ENCODE results near the gene PCLO.

PCLO gene

DNA sequence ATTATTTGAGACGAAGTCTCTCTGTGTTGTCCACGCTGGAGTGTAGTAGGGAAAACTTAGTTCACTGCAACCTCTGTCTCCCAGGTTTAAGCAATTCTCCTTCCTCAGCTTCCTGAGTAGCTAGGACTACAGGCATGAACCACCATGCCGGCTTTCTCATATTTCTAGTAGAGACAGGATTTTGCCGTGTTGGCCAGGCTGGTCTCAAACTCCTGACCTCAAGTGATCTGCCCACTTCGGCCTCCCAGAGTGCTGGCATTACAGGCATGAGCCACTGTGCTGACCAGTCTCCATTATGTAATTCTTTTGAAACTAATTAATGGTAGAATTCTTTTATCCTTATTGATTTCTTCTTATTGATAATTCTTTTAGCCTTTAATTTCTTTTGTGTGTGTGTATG lies 32.5 kb downstream of the PCLO start:
- no peaks in the 10 kb centered on the region for H3K36me3 ChIP-seq (ENCODE audit: control insufficient read depth, low read depth, low read length)
- no peak overlapping the region for H3K27ac ChIP-seq (ENCODE audit: low read length)
- no peak overlapping the region for H3K4me3 ChIP-seq (ENCODE audit: low read length)
- H3K9me3 ChIP-seq (ENCODE audit: control insufficient read depth, low read depth, low read length): no peaks in the 10 kb centered on the region
- H3K27me3 ChIP-seq (ENCODE audit: control insufficient read depth, insufficient read depth, low read length): no peaks in the 10 kb centered on the region
- H3K4me1 ChIP-seq (ENCODE audit: control insufficient read depth, low read depth, low read length): no peaks in the 10 kb centered on the region
- no peak overlapping the region for H3K9ac ChIP-seq (ENCODE audit: low read length)

DNA sequence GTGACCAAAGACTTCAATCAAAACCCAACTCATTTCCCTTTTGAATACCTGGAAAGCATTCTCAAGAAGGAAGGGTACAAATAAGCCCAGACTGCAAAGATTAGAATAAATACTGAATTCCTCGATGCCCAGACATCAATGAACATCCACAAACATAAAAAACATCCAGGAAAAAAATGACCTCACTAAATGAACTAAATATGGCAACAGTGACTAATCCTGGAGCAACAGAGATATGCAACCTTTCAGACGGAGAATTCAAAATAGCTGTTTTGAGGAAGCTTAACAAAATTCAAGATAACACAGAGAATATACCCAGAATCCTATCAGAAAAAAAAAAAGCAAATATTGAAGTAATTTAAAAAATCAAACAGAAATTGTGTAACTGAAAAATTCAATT lies 43.2 kb downstream of the PCLO start:
- Histone ChIP-seq H3K9ac (ENCODE audit: low read length) (no peak overlapping the region), H3K4me3 (ENCODE audit: low read length) (no peak overlapping the region), H3K27me3 (ENCODE audit: control insufficient read depth, insufficient read depth, low read length) (no peaks in the 10 kb centered on the region), H3K9me3 (ENCODE audit: control insufficient read depth, low read depth, low read length) (peaks cover 8% of the 10 kb centered on the region), H3K4me1 (ENCODE audit: control insufficient read depth, low read depth, low read length) (peaks cover 13% of the 10 kb centered on the region), H3K36me3 (ENCODE audit: control insufficient read depth, low read depth, low read length) (no peaks in the 10 kb centered on the region), H3K27ac (ENCODE audit: low read length) (no peak overlapping the region)

DNA sequence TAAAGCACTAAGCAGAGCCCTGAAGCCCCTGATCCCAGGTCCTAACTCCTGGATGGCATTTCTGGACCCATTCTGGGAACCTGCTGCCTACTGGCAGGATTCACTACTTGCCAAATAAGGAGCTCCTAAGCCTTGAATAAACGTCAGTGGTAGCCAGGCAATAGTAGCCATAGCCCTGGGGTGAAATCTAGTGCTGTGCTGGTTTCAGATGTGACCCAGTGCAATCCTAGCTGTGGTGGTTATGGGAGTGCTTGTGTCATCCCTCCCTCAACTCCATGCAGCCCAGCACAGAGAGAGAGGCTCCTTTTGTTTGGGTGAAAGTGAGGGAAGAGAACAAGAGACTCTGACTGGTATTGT lies 43.7 kb downstream of the PCLO start:
- no peak overlapping the region for H3K27ac ChIP-seq (ENCODE audit: low read length)
- H3K36me3 ChIP-seq (ENCODE audit: control insufficient read depth, low read depth, low read length): no peaks in the 10 kb centered on the region
- no peak overlapping the region for H3K9ac ChIP-seq (ENCODE audit: low read length)
- H3K4me1 ChIP-seq (ENCODE audit: control insufficient read depth, low read depth, low read length): peaks cover 13% of the 10 kb centered on the region
- no peak overlapping the region for H3K4me3 ChIP-seq (ENCODE audit: low read length)
- H3K27me3 ChIP-seq (ENCODE audit: control insufficient read depth, insufficient read depth, low read length): no peaks in the 10 kb centered on the region
- H3K9me3 ChIP-seq (ENCODE audit: control insufficient read depth, low read depth, low read length): peaks cover 5% of the 10 kb centered on the region

DNA sequence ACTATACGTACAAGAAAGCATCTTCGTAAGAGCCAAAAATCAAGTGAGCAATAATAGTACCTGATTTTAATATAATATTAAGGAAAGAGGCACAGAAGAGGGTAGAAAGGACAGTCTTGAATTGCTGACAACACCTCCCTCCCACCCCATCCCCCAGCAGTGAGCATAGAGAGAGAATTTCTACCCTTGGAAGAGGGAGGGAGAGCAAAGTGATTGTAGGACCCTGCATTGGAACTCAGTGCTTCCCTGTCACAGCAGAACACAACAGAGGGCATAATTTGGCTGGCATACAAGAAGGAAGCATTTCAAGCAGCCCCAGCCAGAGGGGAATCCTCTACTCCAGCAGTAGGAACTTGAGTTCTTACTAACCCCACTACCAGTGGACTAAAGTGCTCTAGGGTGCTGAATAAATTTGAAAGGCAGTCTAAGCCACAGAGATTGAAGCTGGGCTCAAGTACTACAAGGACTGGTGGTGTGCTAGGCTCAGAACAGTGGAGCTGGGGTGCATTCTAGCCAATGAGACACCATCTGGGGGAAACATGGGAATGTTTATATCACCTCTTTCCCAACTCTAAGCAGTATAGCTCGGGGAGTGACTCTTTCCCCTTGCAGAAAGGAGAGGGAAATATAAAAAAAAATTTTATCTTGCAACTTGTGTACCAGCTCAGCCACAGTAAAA lies 44.2 kb downstream of the PCLO start:
- Histone ChIP-seq H3K9me3 (ENCODE audit: control insufficient read depth, low read depth, low read length) (peaks cover 5% of the 10 kb centered on the region), H3K27ac (ENCODE audit: low read length) (no peak overlapping the region), H3K36me3 (ENCODE audit: control insufficient read depth, low read depth, low read length) (no peaks in the 10 kb centered on the region), H3K27me3 (ENCODE audit: control insufficient read depth, insufficient read depth, low read length) (no peaks in the 10 kb centered on the region), H3K4me3 (ENCODE audit: low read length) (no peak overlapping the region), H3K4me1 (ENCODE audit: control insufficient read depth, low read depth, low read length) (peaks cover 13% of the 10 kb centered on the region), H3K9ac (ENCODE audit: low read length) (no peak overlapping the region)

DNA sequence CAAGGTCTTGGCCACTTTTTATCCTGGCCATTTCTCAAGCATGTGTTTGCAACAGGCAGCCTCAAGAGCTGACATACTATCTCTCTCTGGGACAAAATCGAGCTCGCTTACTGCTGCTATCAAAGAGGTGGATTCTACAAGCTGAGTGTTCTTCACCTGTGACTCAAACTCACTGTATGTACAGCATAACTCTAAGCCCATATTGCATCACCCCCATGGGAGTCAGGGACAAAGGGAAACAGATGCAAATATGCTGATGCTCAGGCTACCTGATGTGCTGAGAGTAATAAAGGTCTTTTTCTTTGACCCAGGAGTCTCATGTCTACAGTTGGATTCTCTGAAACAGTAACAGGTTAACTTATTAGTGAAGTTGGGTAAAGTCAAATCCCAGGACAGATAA lies 45.2 kb downstream of the PCLO start:
- peaks cover 13% of the 10 kb centered on the region for H3K4me1 ChIP-seq (ENCODE audit: control insufficient read depth, low read depth, low read length)
- H3K36me3 ChIP-seq (ENCODE audit: control insufficient read depth, low read depth, low read length): no peaks in the 10 kb centered on the region
- no peaks in the 10 kb centered on the region for H3K27me3 ChIP-seq (ENCODE audit: control insufficient read depth, insufficient read depth, low read length)
- H3K27ac ChIP-seq (ENCODE audit: low read length): peak overlapping the region; percentile 45
- H3K9me3 ChIP-seq (ENCODE audit: control insufficient read depth, low read depth, low read length): no peaks in the 10 kb centered on the region
- H3K9ac ChIP-seq (ENCODE audit: low read length): no peak overlapping the region
- no peak overlapping the region for H3K4me3 ChIP-seq (ENCODE audit: low read length)

DNA sequence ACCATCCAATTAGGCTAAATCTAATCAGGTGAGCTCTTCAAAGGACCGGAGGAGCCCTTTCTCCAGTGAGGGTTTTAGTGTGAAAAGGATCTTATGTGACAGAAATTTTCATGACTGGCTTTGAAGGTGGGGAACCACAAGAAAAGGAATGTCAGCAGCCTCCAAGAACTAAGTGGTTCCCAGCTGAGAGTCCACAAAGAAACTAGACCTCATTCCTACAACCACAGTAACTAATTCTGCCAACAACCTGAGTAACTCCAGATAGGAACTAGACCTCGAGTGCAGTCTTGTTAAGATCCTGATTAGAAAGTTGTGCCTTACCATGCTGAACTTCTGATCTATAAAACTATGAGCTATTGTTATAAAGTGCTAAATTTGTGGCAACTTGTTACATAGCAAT lies 51.3 kb downstream of the PCLO start:
- Histone ChIP-seq H3K9ac (ENCODE audit: low read length) (no peak overlapping the region), H3K27ac (ENCODE audit: low read length) (no peak overlapping the region), H3K36me3 (ENCODE audit: control insufficient read depth, low read depth, low read length) (no peaks in the 10 kb centered on the region), H3K4me1 (ENCODE audit: control insufficient read depth, low read depth, low read length) (peaks cover 8% of the 10 kb centered on the region), H3K9me3 (ENCODE audit: control insufficient read depth, low read depth, low read length) (no peaks in the 10 kb centered on the region), H3K4me3 (ENCODE audit: low read length) (no peak overlapping the region), H3K27me3 (ENCODE audit: control insufficient read depth, insufficient read depth, low read length) (no peaks in the 10 kb centered on the region)

DNA sequence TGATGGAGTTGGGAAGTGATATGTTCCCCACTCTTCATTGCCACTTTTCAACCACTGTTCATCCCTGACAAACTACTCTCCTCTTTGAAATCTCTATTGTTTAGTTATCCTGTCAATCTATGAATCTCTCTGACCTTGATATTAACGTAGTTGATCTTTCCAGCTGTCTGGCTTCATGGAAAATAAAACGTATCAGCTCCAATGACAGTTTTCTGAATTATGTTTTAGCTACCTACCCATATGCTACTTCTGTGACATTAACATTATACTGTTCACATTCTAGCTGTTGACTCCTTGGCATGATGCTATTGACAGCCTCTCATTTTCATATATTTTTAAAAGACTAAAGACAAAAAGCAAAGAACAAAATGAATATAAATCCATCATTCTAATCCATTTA lies 53.3 kb downstream of the PCLO start:
- no peaks in the 10 kb centered on the region for H3K9me3 ChIP-seq (ENCODE audit: control insufficient read depth, low read depth, low read length)
- no peaks in the 10 kb centered on the region for H3K36me3 ChIP-seq (ENCODE audit: control insufficient read depth, low read depth, low read length)
- H3K4me1 ChIP-seq (ENCODE audit: control insufficient read depth, low read depth, low read length): peaks cover 8% of the 10 kb centered on the region
- no peak overlapping the region for H3K4me3 ChIP-seq (ENCODE audit: low read length)
- H3K27ac ChIP-seq (ENCODE audit: low read length): no peak overlapping the region
- H3K9ac ChIP-seq (ENCODE audit: low read length): no peak overlapping the region
- H3K27me3 ChIP-seq (ENCODE audit: control insufficient read depth, insufficient read depth, low read length): no peaks in the 10 kb centered on the region

DNA sequence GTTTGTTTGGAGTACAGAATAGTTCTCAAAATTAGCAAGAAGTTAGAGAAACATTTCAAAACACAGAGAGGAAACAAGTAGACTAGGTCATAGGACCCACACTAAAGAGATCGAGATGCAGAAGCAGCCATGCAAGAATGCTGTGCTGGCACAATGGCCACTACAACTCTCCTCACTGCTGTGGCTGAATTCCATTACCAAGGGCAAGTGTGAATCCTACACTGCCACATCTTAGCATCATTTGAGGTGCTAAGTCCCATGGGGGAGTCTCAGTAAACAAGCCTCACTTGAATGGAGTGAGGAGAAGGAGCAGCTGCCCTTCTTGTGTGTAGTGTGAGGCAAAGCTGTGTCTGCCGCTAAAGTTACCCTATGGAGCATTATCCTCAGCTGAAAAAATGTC lies 56.7 kb downstream of the PCLO start:
- Histone ChIP-seq H3K9ac (ENCODE audit: low read length) (no peak overlapping the region), H3K27ac (ENCODE audit: low read length) (no peak overlapping the region), H3K9me3 (ENCODE audit: control insufficient read depth, low read depth, low read length) (no peaks in the 10 kb centered on the region), H3K4me1 (ENCODE audit: control insufficient read depth, low read depth, low read length) (no peaks in the 10 kb centered on the region), H3K4me3 (ENCODE audit: low read length) (no peak overlapping the region), H3K36me3 (ENCODE audit: control insufficient read depth, low read depth, low read length) (no peaks in the 10 kb centered on the region), H3K27me3 (ENCODE audit: control insufficient read depth, insufficient read depth, low read length) (no peaks in the 10 kb centered on the region)

DNA sequence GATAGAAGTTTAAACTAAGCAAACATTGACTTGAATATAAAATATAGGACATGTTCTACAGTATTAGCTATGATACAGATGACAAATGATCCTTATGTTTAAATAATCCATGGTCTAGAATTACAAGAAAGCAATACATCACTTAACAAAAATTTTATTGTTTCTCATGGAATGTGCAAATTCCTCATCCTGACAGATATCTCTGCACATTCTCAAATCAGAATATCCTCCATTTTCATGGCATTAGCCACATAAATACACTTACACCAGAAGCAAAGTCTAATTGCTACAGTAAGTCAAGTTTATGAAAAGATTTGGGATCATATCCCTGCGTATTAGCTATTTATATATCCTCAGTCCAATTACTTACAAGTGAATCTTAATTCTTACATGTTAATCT lies 57.6 kb downstream of the PCLO start:
- no peak overlapping the region for H3K9ac ChIP-seq (ENCODE audit: low read length)
- no peaks in the 10 kb centered on the region for H3K4me1 ChIP-seq (ENCODE audit: control insufficient read depth, low read depth, low read length)
- H3K27ac ChIP-seq (ENCODE audit: low read length): no peak overlapping the region
- no peak overlapping the region for H3K4me3 ChIP-seq (ENCODE audit: low read length)
- no peaks in the 10 kb centered on the region for H3K36me3 ChIP-seq (ENCODE audit: control insufficient read depth, low read depth, low read length)
- no peaks in the 10 kb centered on the region for H3K9me3 ChIP-seq (ENCODE audit: control insufficient read depth, low read depth, low read length)
- no peaks in the 10 kb centered on the region for H3K27me3 ChIP-seq (ENCODE audit: control insufficient read depth, insufficient read depth, low read length)

DNA sequence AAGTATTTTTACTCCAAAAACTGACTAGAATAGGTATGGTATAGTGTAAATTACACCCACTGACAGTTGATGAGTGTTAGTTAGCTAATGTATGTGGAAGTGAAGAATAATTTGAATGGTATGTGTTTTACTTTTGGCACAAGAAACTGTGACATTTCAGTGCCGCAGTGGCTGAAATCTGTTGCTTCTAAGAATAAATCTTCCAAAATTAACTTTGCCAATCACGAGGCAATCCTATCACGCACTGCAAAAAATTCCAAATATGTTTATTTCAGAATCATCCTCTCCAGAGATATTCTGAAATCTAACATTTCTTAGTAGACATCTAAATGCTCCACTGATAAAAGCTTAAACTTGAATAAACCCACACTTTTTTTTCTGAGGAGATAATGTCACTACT lies 61.2 kb downstream of the PCLO start:
- Histone ChIP-seq H3K4me3 (ENCODE audit: low read length) (no peak overlapping the region), H3K36me3 (ENCODE audit: control insufficient read depth, low read depth, low read length) (no peaks in the 10 kb centered on the region), H3K27me3 (ENCODE audit: control insufficient read depth, insufficient read depth, low read length) (no peaks in the 10 kb centered on the region), H3K4me1 (ENCODE audit: control insufficient read depth, low read depth, low read length) (no peaks in the 10 kb centered on the region), H3K9me3 (ENCODE audit: control insufficient read depth, low read depth, low read length) (no peaks in the 10 kb centered on the region), H3K27ac (ENCODE audit: low read length) (no peak overlapping the region), H3K9ac (ENCODE audit: low read length) (no peak overlapping the region)

DNA sequence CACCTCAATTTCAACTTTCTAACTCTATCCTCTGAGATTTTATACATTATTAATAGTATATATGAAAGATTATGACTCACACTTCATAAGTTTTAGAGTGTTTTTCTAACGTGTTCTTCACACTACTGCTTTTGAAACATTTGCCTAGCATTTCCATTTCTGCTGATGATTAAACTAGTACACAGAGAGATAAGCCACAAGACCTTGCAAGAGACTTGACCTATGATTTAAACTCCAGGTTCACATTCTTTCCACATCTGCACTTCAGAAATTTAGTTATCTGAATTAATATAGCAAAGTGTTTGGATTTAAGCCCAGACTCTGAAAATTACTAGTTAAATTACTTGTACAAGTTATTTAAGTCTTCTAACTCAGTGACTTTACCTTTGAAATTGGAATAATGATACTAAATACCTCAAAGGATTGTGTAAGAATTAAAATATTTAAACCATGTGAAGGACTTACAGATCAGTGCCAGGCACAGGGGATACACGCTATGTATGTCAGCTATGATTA lies 66.6 kb downstream of the PCLO start:
- H3K9ac ChIP-seq (ENCODE audit: low read length): no peak overlapping the region
- H3K9me3 ChIP-seq (ENCODE audit: control insufficient read depth, low read depth, low read length): no peaks in the 10 kb centered on the region
- H3K27ac ChIP-seq (ENCODE audit: low read length): no peak overlapping the region
- H3K4me1 ChIP-seq (ENCODE audit: control insufficient read depth, low read depth, low read length): no peaks in the 10 kb centered on the region
- no peaks in the 10 kb centered on the region for H3K27me3 ChIP-seq (ENCODE audit: control insufficient read depth, insufficient read depth, low read length)
- H3K36me3 ChIP-seq (ENCODE audit: control insufficient read depth, low read depth, low read length): no peaks in the 10 kb centered on the region
- no peak overlapping the region for H3K4me3 ChIP-seq (ENCODE audit: low read length)

DNA sequence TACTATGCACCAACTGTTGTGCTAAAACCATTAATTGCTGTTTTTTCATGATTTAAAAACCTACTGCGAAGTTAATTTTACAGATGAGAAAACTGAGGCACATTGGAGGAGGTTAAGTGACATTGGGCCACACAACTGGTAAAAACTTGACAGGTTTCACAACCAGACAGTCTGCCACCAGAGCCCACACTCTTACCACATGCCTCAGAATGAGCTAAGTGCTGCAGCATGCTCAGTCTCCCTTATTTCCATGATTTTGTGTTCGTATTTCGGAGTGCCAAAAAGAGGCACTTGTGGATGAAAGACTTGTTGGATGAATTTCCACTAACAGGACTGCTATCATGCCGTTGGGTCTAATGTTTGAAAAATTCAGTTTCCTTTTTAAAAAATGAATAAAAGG lies 77.4 kb downstream of the PCLO start:
- Histone ChIP-seq H3K36me3 (ENCODE audit: control insufficient read depth, low read depth, low read length) (no peaks in the 10 kb centered on the region), H3K27ac (ENCODE audit: low read length) (no peak overlapping the region), H3K9ac (ENCODE audit: low read length) (no peak overlapping the region), H3K9me3 (ENCODE audit: control insufficient read depth, low read depth, low read length) (no peaks in the 10 kb centered on the region), H3K4me3 (ENCODE audit: low read length) (no peak overlapping the region), H3K27me3 (ENCODE audit: control insufficient read depth, insufficient read depth, low read length) (no peaks in the 10 kb centered on the region), H3K4me1 (ENCODE audit: control insufficient read depth, low read depth, low read length) (no peaks in the 10 kb centered on the region)
